H9 (cell line): ENCODE data around the gene NARF. TPM values are rescaled to one million over a fixed set of nuclear protein-coding genes. Genes with fewer than 3 reads are reported as not detected.

Source experiments
- DNase-seq: peaks from one replicate; pipeline ENCODE4 v3.0.0-alpha.2; 2017
- H2AFZ ChIP-seq: one replicate; pipeline ENCODE4 v1.6.1; 2013; ENCODE audit warnings: mild to moderate bottlenecking, low read length, control low read depth, moderate library complexity
- H2AK5ac ChIP-seq: 2 replicates; pipeline ENCODE4 v1.6.1; 2013; ENCODE audit warnings: low read length, control low read depth, mixed read lengths; ENCODE audit not compliant: insufficient read length
- H2BK120ac ChIP-seq: one replicate; pipeline ENCODE4 v1.6.1; 2013; ENCODE audit warnings: low read depth, mild to moderate bottlenecking, low read length, control low read depth, inconsistent platforms; ENCODE audit not compliant: poor library complexity, severe bottlenecking
- H2BK12ac ChIP-seq: 2 replicates; pipeline ENCODE4 v1.6.1; 2013; ENCODE audit warnings: low read length, control low read depth, mixed read lengths, low read depth; ENCODE audit not compliant: insufficient read length
- H2BK15ac ChIP-seq: 2 replicates; pipeline ENCODE4 v1.6.1; 2013; ENCODE audit warnings: low read depth, low read length, control low read depth
- H2BK20ac ChIP-seq: one replicate; pipeline ENCODE4 v1.6.1; 2013; ENCODE audit warnings: low read depth, mild to moderate bottlenecking, low read length, control low read depth, inconsistent platforms; ENCODE audit not compliant: poor library complexity, severe bottlenecking
- H2BK5ac ChIP-seq: 2 replicates; pipeline ENCODE4 v1.6.1; 2013; ENCODE audit warnings: low read length, control low read depth, mixed read lengths; ENCODE audit not compliant: insufficient read length
- H3K14ac ChIP-seq: 2 replicates; pipeline ENCODE4 v1.6.1; 2013; ENCODE audit warnings: low read length, control low read depth; ENCODE audit not compliant: insufficient read depth
- H3K18ac ChIP-seq: 2 replicates; pipeline ENCODE4 v1.6.1; 2013; ENCODE audit warnings: low read depth, mild to moderate bottlenecking, mixed read lengths, low read length, control low read depth; ENCODE audit not compliant: insufficient read length
- H3K23ac ChIP-seq: 2 replicates; pipeline ENCODE4 v1.6.1; 2013; ENCODE audit warnings: low read length, control low read depth, mixed read lengths, low read depth; ENCODE audit not compliant: insufficient read length
- H3K23me2 ChIP-seq: 2 replicates; pipeline ENCODE4 v1.6.1; 2013; ENCODE audit warnings: low read depth, mild to moderate bottlenecking, mixed read lengths, low read length, control low read depth; ENCODE audit not compliant: insufficient read length, poor library complexity, severe bottlenecking
- H3K27ac ChIP-seq: 2 replicates; pipeline ENCODE4 v1.5.1; 2013; ENCODE audit warnings: low read length, control low read depth, mixed read lengths, low read depth; ENCODE audit not compliant: insufficient read length
- H3K27me3 ChIP-seq: 2 replicates; pipeline ENCODE4 v1.6.1; 2013; ENCODE audit warnings: low read length, control low read depth, inconsistent platforms; ENCODE audit not compliant: insufficient read depth
- H3K4ac ChIP-seq: 2 replicates; pipeline ENCODE4 v1.6.1; 2013; ENCODE audit warnings: low read depth, mild to moderate bottlenecking, control low read depth, inconsistent platforms, low read length, moderate library complexity
- H3K4me1 ChIP-seq: 2 replicates; pipeline ENCODE4 v1.6.1; 2013; ENCODE audit warnings: low read length, control low read depth, inconsistent platforms; ENCODE audit not compliant: insufficient read depth
- H3K4me2 ChIP-seq: 2 replicates; pipeline ENCODE4 v1.6.1; 2013; ENCODE audit warnings: low read length, control low read depth, mixed read lengths; ENCODE audit not compliant: insufficient read length, insufficient read depth
- H3K56ac ChIP-seq: 2 replicates; pipeline ENCODE4 v1.6.1; 2013; ENCODE audit warnings: low read depth, mild to moderate bottlenecking, mixed read lengths, low read length, control low read depth; ENCODE audit not compliant: insufficient read length
- H3K79me1 ChIP-seq: 2 replicates; pipeline ENCODE4 v1.6.1; 2013; ENCODE audit warnings: low read depth, mild to moderate bottlenecking, moderate library complexity, low read length, control low read depth, inconsistent platforms; ENCODE audit not compliant: insufficient read depth, poor library complexity, severe bottlenecking
- H3K79me2 ChIP-seq: 2 replicates; pipeline ENCODE4 v1.6.1; 2013; ENCODE audit warnings: low read length, control low read depth, inconsistent platforms; ENCODE audit not compliant: insufficient read depth
- H3K9ac ChIP-seq: 2 replicates; pipeline ENCODE4 v1.6.1; 2013; ENCODE audit warnings: low read length, control low read depth, mixed read lengths; ENCODE audit not compliant: insufficient read length; ENCODE audit errors: extremely low read depth
- H3K9me3 ChIP-seq: one replicate; pipeline ENCODE4 v1.6.1; 2013; ENCODE audit warnings: low read depth, low read length, inconsistent platforms; ENCODE audit not compliant: control insufficient read depth
- H3T11ph ChIP-seq: one replicate; pipeline ENCODE4 v1.6.1; 2013; ENCODE audit warnings: mild to moderate bottlenecking, low read length, control low read depth, inconsistent platforms
- H4K20me1 ChIP-seq: one replicate; pipeline ENCODE4 v1.6.1; 2013; ENCODE audit not compliant: control insufficient read depth, insufficient read length, insufficient read depth
- H4K5ac ChIP-seq: 2 replicates; pipeline ENCODE4 v1.6.1; 2013; ENCODE audit warnings: low read depth, mild to moderate bottlenecking, mixed read lengths, low read length, control low read depth; ENCODE audit not compliant: insufficient read length
- H4K8ac ChIP-seq: replicated peaks from 2 replicates; pipeline ENCODE4 v1.6.1; 2013; ENCODE audit warnings: low read length, control low read depth, mixed read lengths, low read depth; ENCODE audit not compliant: insufficient read length
- H4K91ac ChIP-seq: 2 replicates; pipeline ENCODE4 v1.6.1; 2013; ENCODE audit warnings: low read depth, mild to moderate bottlenecking, moderate library complexity, mixed read lengths, low read length, control low read depth; ENCODE audit not compliant: insufficient read length
- H3K27ac Mint-ChIP-seq, 3 experiments: 2 replicates in 2 of 3; 3 replicates in 1 of 3; pipeline ENCODE4 v1.8.0; 2020 to 2021; ENCODE audit warnings: mixed read lengths in 3 of 3, mild to moderate bottlenecking in 1 of 3, moderate library complexity in 1 of 3
- H3K27me3 Mint-ChIP-seq: 2 replicates; pipeline ENCODE4 v1.8.0; 2021; ENCODE audit warnings: low read depth, mild to moderate bottlenecking, moderate library complexity, mixed read lengths
- H3K36me3 Mint-ChIP-seq, 3 experiments: 2 replicates in 2 of 3; 3 replicates in 1 of 3; pipeline ENCODE4 v1.8.0; 2020 to 2021; ENCODE audit warnings: low read depth in 3 of 3, mixed read lengths in 3 of 3; ENCODE audit not compliant: insufficient read depth in 1 of 3
- H3K4me1 Mint-ChIP-seq, 2 experiments: 2 replicates each; pipeline ENCODE4 v1.8.0; 2020; ENCODE audit warnings: mixed read lengths in 2 of 2
- H3K4me3 Mint-ChIP-seq, 2 experiments: 2 replicates in 1 of 2; 3 replicates in 1 of 2; pipeline ENCODE4 v1.8.0; 2020 to 2021; ENCODE audit warnings: mild to moderate bottlenecking in 2 of 2, mixed read lengths in 2 of 2, moderate library complexity in 1 of 2
- H3K9me3 Mint-ChIP-seq, 2 experiments: 2 replicates in 1 of 2; 3 replicates in 1 of 2; pipeline ENCODE4 v1.8.0; 2020; ENCODE audit warnings: mild to moderate bottlenecking in 2 of 2, mixed read lengths in 2 of 2, moderate library complexity in 1 of 2
- WGBS: extraction: QIAGEN DNeasy Blood & Tissue Kit; methylation state at CpG from one replicate; pipeline ENCODE4 v1.1.7; 2013; ENCODE audit warnings: missing lambda C conversion rate, low lambda C conversion rate, mixed read lengths; ENCODE audit not compliant: insufficient read length; ENCODE audit errors: extremely low coverage; 5-methylcytosine and 5-hydroxymethylcytosine counted together
- total RNA-seq: library from RNA; stranded (reverse); gene quantifications from 2 replicates; pipeline ENCODE4 v1.2.1, GENCODE V29; 2021
- TF ChIP-seq, protein P1 (sequence below): fragments of 200-600 bp; sonication (generic); conservative IDR thresholded peaks from 3 replicates; pipeline ENCODE4 v1.8.0; 2021; ENCODE audit warnings: antibody characterized with exemption, mild to moderate bottlenecking

Gene NARF
- total RNA-seq, 1 experiment from 2014 or later: 124 TPM

DNA sequence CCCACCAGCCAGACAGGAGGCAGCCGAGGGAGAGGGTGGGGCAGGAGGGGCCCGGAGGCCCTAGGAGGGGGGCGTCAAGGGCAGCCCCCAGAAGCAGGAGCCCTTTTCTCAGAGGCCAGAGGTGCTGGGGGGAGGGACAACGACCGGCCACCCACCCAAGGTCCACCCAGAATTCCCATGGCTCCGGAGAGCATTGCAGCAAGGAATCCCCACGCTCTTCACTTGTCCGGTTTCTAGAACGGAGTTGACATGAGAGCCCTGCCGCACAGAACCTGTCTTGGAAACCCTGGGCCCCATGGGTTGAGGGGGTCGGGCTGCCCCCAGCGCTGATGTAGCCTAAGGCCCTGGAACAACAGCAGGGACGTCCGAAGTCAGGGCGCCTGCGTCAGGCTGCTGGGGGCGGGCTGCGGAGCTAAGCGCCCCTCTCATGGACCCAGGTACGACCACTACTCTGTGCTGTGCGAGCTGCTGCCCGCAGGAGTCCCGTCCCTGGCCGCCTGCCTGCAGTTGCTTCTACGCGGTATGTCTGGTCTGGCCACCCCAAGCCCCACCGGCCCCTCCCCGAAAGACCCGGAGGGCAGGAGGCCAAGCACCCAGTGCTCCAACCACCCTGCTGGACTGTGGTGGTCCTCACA, 19.2 kb upstream of the NARF start:
- H3K27ac Mint-ChIP-seq: no peak overlapping the region
- no peak overlapping the region for H2AK5ac ChIP-seq
- H3K4me2 ChIP-seq: no peak overlapping the region
- no peaks in the 10 kb centered on the region for H4K20me1 ChIP-seq
- no peaks in the 10 kb centered on the region; a peak in 1 of 5 replicates for H3K9me3 Mint-ChIP-seq
- H3K27me3 Mint-ChIP-seq: no peaks in the 10 kb centered on the region; the same call in 1 of the 2 replicates
- no peak overlapping the region for H3K18ac ChIP-seq
- H3K27ac ChIP-seq: no peak overlapping the region
- no peak overlapping the region for H4K5ac ChIP-seq
- no peak overlapping the region; the same call in 1 of the 2 replicates for H2BK15ac ChIP-seq
- no peak overlapping the region for H4K8ac ChIP-seq
- no peak overlapping the region for H2BK12ac ChIP-seq
- no peaks in the 10 kb centered on the region for H3K9me3 ChIP-seq
- no peaks in the 10 kb centered on the region; the same call in 1 of the 2 replicates for H3K4me1 ChIP-seq
- no peaks in the 10 kb centered on the region for H3K79me2 ChIP-seq
- peaks cover 9 to 23% of the 10 kb centered on the region in 2 experiments for H3K4me1 Mint-ChIP-seq
- H3K4me3 Mint-ChIP-seq: no peak overlapping the region
- H2AFZ ChIP-seq: no peak overlapping the region
- H3K23me2 ChIP-seq: no peaks in the 10 kb centered on the region
- no peaks in the 10 kb centered on the region for H3K27me3 ChIP-seq
- H3K36me3 Mint-ChIP-seq: peaks cover 4 to 19% (median 14%) of the 10 kb centered on the region in 3 experiments; a peak in 6 of 7 replicates
- no peak overlapping the region for H3K23ac ChIP-seq
- no peak overlapping the region for H2BK20ac ChIP-seq
- no peak overlapping the region for H3K4ac ChIP-seq
- no peak overlapping the region for H4K91ac ChIP-seq
- no peak overlapping the region for H3K56ac ChIP-seq
- no CpG with 5 or more reads among the region's 29 CpGs for WGBS
- DNase-seq: no peak
- no peak overlapping the region for H2BK120ac ChIP-seq
- H2BK5ac ChIP-seq: no peak overlapping the region
- H3K79me1 ChIP-seq: no peaks in the 10 kb centered on the region
- no peak overlapping the region for H3K14ac ChIP-seq
- no peak overlapping the region for H3K9ac ChIP-seq
- no peak overlapping the region for H3T11ph ChIP-seq
- TF ChIP-seq, protein P1, sequence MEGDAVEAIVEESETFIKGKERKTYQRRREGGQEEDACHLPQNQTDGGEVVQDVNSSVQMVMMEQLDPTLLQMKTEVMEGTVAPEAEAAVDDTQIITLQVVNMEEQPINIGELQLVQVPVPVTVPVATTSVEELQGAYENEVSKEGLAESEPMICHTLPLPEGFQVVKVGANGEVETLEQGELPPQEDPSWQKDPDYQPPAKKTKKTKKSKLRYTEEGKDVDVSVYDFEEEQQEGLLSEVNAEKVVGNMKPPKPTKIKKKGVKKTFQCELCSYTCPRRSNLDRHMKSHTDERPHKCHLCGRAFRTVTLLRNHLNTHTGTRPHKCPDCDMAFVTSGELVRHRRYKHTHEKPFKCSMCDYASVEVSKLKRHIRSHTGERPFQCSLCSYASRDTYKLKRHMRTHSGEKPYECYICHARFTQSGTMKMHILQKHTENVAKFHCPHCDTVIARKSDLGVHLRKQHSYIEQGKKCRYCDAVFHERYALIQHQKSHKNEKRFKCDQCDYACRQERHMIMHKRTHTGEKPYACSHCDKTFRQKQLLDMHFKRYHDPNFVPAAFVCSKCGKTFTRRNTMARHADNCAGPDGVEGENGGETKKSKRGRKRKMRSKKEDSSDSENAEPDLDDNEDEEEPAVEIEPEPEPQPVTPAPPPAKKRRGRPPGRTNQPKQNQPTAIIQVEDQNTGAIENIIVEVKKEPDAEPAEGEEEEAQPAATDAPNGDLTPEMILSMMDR: no peak
